Posterior vena cava (tissue), 2 donors: ENCODE results near the gene LMOD1. TPM values are rescaled to one million over a fixed set of nuclear protein-coding genes. Genes with fewer than 3 reads are reported as not detected.
"Not testable (repeated sequence)": the region's sequence is repeated elsewhere in the genome, so short reads cannot be mapped to it uniquely, and the experiment has no call there.

Source experiments
- DNase-seq: peaks from one replicate; pipeline ENCODE4 v3.0.0-alpha.2; 2020; ENCODE audit warnings: low spot score
- intact Hi-C, 2 donors: fragments of 100-400 bp; cut with DNase I; formaldehyde crosslinking; loops; one replicate each; pipeline versions ENCODE4 v1.14.1 to v1.14.2; 2022 to 2023
- total RNA-seq, 2 donors: library from RNA; stranded (reverse); fragmentation: NEBNext Ultra II Directional; extraction: Animal tissue kit (Norgen Biotek cat#: 25700); gene quantifications; one replicate each; pipeline ENCODE4 v1.2.1, GENCODE V29; 2021
- donor health status: DM: yes; HTN: yes; CAD: no.
- donor health status: DM: yes; HTN: yes; CAD: no.

The LMOD1 gene
- total RNA-seq, 2 donors from 2014 or later = 297 to 440 TPM

DNA sequence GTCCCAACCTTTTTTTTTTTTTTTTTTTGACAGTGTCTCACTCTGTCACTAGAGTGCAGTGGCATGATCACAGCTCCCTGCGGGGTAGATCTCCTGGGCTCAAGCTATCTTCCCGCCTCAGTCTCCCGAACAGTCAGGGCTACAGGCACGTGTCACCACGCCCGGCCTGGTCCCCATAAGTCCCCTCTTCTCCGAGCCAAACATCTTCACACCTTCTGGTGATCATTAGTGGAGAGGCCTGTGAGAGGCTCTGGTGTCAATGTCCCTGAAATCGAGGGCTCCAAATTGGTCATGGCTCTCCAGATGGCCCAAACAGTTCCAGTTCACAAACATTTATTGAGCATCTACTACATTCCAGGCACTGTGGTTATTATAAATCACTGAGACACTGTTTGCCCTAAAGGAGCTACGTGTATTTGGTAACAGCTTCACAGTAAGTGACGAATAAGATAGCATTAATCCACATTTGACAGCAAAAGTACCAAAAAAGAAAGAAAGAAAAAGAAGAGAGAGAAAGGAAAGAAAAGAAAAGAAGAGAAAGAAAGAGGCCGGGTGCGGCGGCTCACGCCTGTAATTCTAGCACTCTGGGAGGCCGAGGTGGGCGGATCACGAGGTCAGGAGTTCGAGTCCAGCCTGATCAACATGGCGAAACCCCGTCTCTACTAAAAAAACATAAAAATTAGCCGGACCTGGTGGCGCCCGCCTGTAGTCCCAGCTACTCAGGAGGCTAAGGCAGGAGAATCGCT, 8.1 kb upstream of the LMOD1 start:
- intact Hi-C loops = no loop called here

DNA sequence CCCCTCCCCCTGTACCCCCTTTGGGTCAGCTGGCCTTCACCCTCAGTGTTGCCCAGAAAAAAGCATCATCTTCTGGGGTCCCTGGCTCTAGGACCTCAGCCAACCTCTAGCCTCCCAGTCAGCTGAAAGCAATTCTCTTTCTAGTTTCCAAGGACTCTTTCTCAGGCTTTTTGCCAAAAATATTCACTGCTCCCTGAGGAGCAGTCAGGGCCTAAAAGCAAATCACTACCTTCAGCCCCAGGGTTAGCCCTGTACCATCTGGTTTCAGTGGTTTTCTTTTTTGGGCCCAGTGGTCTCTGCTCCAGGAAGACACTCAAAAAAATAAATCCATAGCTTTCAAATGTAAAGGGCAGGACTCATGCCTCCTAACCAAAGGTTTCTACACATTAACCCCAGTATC, 3.1 kb upstream of the LMOD1 start:
- intact Hi-C loops = no loop called here
- no peak for DNase-seq

More for the DNA sequence above, 8.1 kb upstream of the LMOD1 start:
- no peak for DNase-seq

DNA sequence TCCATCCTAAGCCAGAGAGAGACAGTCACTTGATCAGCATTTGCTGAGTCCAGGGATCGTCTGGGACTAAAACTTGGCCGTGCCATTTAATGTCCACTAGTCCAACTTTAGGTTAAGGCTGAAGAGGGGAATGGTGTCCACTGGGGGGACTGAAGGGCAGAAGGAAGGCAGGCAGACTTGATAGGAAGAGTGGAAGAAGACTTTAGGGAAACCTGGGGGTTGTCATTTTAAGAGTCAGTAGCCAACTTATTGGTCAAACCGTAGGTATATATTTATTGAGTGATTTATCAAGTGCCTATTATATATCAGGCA, 1.3 kb upstream of the LMOD1 start:
- DNase-seq = no peak
- intact Hi-C loops = no loop called here

DNA sequence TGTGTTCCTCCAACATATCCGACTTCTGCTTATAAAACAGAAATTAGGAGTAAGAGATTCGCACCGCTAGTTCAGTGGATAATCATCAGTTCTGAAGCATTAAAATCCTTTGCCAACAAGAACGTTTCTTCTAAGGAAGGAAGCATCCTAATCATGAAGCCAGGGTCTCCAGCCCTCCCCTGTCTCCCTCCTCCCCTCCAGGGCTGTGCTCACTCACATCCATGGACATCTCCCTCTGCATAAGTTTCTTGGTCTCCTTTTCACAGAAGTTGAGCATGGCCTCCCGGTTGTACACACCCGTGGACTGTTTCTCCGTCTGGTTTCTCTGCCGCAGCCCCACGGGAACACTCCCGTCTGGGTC, 505 bp downstream of the LMOD1 start:
- intact Hi-C loops = no loop called here
- no peak for DNase-seq

- DNase-seq = no peak
- intact Hi-C loops = no loop called here
Measured at GRCh38 chr1:201945157-201945556, 1.2 kb downstream of the LMOD1 start.

DNA sequence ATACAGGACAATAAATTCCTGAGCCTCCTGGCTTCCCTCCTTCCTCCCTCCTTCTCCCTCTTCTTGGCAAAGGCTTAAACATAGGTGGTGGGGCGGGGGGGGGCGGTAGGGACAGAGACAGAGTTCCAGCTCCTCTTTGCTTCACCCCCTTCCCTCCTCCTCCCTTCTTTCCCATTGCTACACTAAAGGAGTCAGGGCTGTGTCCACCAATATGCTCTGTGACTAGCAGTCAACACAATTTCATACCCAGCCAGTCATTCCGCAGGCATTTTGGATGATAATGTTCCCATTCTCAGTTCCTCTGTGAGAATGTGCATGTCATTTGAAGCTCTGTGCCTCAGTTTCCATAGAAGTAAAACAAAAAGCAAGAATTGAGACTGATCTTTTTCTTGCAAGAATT, 1.7 kb downstream of the LMOD1 start:
- intact Hi-C loops = loop anchor here in 1 of 2 donors (5.0 kb wide), 1 partner anchor 47 kb away; no protein-coding TSS in a partner anchor
- DNase-seq = no peak

DNA sequence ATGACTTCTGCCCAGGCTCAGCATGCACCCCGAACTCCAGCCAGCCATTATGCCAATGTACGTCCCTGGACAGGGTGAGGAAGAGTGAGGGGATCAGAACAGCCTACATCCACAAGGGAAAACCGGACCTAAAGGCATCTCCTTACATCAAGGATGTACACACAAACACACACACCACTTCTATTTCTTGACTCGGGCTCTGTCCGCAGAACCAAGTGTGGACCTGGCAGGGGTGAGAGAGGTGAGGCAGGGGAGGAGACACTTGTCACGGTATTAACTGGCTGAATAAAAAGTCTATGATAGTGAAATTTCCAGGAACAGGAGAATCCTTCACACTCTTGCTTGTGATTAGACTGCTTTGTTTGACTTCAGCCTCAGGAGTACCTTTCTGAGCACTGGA, 2.3 kb downstream of the LMOD1 start:
- DNase-seq = no peak
- intact Hi-C loops = loop anchor here in 1 of 2 donors (5.0 kb wide), 1 partner anchor 47 kb away; no protein-coding TSS in a partner anchor

DNA sequence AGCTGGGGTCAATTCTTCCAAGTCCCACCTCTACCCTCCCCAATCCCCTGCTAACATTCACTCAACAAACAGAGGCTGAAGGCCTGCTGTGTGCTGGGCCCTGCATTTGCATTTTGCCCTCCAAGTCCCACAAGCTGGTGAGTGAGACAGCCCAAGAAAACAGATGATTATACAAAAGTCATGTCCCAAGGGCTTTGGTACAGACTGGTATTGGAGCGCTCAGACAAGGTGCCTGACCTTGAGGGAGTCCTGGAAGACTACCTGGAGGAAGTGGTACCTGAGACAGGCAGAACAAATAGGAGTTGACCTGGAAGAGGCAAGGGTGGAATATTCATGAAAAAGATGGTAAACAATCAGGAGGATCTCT, 4.2 kb downstream of the LMOD1 start:
- intact Hi-C loops = loop anchor here in 1 of 2 donors (5.0 kb wide), 1 partner anchor 45 kb away; no protein-coding TSS in a partner anchor
- DNase-seq = no peak

GRCh38 chr1:201941420-201942128, 4.8 kb downstream of the LMOD1 start:
- DNase-seq = no peak
- intact Hi-C loops = loop anchor here in 1 of 2 donors (5.0 kb wide), 1 partner anchor 44 kb away; no protein-coding TSS in a partner anchor

- intact Hi-C loops = loop anchor here in 1 of 2 donors (5.0 kb wide), 1 partner anchor 43 kb away; no protein-coding TSS in a partner anchor
- DNase-seq = not testable (repeated sequence)
Measured at GRCh38 chr1:201940316-201940715, 6.0 kb downstream of the LMOD1 start.

DNA sequence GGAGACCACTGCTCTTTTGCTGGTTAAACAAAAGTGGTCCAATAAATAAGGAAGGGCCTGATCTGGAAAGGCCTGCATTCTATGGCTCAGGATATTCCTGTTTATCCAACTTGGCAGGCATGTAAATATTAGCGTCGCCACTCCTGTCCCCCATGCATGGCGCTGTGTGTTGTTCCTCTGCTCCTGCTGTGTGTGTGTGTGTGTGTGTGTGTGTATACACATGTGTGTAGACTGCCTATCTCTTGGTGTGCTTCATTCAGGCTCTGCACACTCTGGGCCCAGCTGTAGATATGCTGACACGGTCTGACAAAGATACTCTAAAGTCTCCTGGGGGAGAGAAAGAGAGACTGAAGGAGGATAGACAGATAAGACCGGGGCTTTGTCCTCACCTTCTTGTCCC, 6.8 kb downstream of the LMOD1 start:
- intact Hi-C loops = no loop called here
- DNase-seq = no peak

DNA sequence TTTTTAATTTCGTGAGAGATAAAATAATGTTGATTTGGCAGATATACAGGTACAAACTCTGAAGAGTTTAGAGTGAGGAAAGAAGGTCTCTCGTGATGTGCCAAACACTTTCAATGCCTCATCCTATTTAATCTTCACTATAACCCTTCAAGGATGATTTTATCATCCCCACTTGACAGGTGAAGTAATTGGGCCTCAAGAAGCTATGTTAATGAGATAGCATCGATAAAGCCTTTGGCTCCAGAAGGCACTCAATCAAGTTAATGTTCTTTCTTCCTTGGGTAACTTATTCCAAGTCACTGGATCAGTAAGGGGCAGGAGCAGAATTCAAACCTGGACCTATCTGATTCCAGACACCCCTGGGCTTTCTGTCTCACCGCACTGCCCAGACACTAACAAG, 7.2 kb downstream of the LMOD1 start:
- intact Hi-C loops = no loop called here
- DNase-seq = no peak

GRCh38 chr1:201938440-201939035, 7.8 kb downstream of the LMOD1 start:
- DNase-seq = no peak
- intact Hi-C loops = no loop called here

DNA sequence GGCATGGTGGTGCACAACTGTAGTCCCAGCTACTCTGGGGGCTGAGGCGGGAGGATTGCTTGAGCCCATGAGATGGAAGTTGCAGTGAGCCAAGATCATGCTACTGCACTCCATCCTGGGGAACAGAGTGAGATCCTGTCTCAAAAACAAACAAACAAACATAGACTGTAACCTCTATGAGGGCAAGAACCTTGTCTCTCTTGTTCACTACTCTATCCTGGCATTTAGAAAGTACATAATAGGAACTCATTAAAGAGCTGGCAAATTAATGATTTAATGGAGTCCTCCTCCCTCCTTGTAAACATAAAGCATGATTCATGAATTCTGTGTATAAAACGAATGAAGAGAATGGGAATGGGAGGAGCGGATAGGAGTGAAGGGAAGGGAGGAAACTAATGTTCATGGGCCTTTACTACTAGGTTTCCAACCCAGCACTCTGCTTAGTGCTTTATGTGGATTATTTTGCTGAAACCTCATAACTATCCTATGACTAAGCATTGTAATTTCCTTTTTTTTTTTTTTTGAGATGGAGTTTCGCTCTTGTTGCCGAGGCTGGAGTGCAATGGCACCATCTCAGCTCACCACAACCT, 8.6 kb downstream of the LMOD1 start:
- intact Hi-C loops = no loop called here
- no peak for DNase-seq

- intact Hi-C loops = no loop called here
- no peak for DNase-seq
Measured at GRCh38 chr1:201933840-201934430, 12.4 kb downstream of the LMOD1 start.

DNA sequence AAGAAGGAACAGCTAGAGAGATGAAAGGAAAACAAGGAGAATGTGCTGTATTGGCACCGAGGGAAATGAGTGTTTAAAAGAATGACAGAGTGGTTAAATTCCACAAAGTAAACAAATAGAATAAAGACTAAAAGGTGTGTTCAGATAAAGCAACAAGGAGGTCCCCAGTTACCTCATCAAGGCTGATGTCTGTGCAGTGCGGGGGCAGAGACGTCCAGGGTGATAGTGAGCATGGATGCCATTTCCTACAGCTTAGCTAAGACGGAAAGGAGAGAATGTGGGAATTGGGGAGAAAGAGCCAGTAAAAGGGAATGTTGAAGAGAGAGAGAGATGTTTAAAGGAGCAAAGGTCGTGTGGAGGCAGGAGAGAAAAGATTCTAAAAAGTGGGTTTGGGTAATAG, 15.5 kb downstream of the LMOD1 start:
- DNase-seq = no peak
- intact Hi-C loops = no loop called here

DNA sequence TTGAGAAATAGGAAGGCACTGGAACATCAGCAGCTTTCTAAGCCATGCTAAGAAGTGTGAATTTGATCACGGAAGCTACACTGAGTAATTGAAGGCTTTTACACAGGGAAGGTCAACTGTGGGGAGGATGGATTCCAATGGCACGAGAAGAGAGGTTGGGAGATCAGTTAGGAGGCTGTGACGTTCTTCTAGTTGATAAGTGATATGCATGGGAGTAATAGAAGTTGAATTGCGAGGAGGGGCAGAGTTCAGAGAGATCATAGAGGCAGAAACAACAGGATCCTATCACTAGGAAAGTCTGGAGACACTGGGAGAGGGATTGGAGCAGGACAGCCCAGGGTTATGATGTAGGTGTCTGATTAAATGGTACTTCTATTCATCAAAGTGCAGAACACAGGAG, 16.2 kb downstream of the LMOD1 start:
- intact Hi-C loops = no loop called here
- no peak for DNase-seq

GRCh38 chr1:201928266-201928665, 18.1 kb downstream of the LMOD1 start:
- no peak for DNase-seq

DNA sequence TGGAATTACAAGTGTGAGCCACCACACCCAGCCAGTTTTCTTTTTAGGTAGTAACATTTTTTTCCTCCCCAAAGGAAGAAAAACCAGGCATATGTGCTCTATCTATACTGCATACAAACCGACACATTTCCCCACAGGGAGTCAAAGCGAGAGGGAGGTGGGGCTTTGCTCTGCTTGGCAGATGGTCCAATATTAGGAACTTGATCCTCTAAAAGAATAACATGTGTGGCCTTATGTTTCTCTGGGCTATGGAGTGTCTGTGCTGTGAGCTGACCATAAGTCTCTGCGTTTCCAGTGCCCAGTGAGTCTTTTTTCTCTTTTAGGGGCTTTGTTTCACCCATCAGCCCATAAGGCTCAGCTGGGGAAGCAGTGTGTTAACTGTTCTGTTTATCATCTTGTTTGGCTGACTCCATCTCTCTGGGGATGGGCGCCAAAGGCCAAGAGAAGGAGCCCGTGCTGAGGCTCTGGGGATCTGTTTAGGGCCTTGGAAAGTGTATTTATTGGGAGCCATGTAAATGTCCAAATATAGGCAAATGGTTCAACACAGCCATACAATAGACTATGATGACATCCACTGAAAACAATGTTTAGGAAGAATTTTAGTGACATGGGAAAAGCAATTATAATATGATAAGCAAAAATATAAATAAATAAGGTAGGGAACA, 20.2 kb downstream of the LMOD1 start:
- intact Hi-C loops = no loop called here
- DNase-seq = no peak

More at GRCh38 chr1:201928266-201928665, 18.1 kb downstream of the LMOD1 start:
- intact Hi-C loops = no loop called here

GRCh38 chr1:201925301-201925567, 21.1 kb downstream of the LMOD1 start:
- intact Hi-C loops = no loop called here
- DNase-seq = no peak
